ENCODE results near the gene FHL1. TPM values are rescaled to one million over a fixed set of nuclear protein-coding genes. Genes with fewer than 3 reads are reported as not detected.

FHL1 gene
- total RNA-seq, 1 donor from 2014 or later = 248 TPM

- DNase-seq (ENCODE audit: low spot score) = no peak
Observed at GRCh38 chrX:136185401-136186022, 38.2 kb downstream of the FHL1 start.

- no peak for DNase-seq (ENCODE audit: low spot score)
Observed at GRCh38 chrX:136186023-136186413, 38.7 kb downstream of the FHL1 start.

GRCh38 chrX:136189222-136189621 is 41.9 kb downstream of the FHL1 start:
- no peak for DNase-seq (ENCODE audit: low spot score)

GRCh38 chrX:136190038-136190713 is 42.8 kb downstream of the FHL1 start:
- DNase-seq (ENCODE audit: low spot score) = no peak

GRCh38 chrX:136191171-136191570 is 43.8 kb downstream of the FHL1 start:
- DNase-seq (ENCODE audit: low spot score) = no peak

GRCh38 chrX:136192135-136192534 is 44.8 kb downstream of the FHL1 start:
- no peak for DNase-seq (ENCODE audit: low spot score)

- DNase-seq (ENCODE audit: low spot score) = no peak
Observed at GRCh38 chrX:136192839-136193414, 45.6 kb downstream of the FHL1 start.

GRCh38 chrX:136193771-136194170 is 46.4 kb downstream of the FHL1 start:
- no peak for DNase-seq (ENCODE audit: low spot score)

GRCh38 chrX:136194536-136194935 is 47.2 kb downstream of the FHL1 start:
- no peak for DNase-seq (ENCODE audit: low spot score)

- no peak for DNase-seq (ENCODE audit: low spot score)
Observed at GRCh38 chrX:136195247-136195646, 47.9 kb downstream of the FHL1 start.

GRCh38 chrX:136196691-136197155 is 49.4 kb downstream of the FHL1 start:
- DNase-seq (ENCODE audit: low spot score) = no peak

- no peak for DNase-seq (ENCODE audit: low spot score)
Observed at GRCh38 chrX:136198010-136198409, 50.7 kb downstream of the FHL1 start.

- DNase-seq (ENCODE audit: low spot score) = no peak
Observed at GRCh38 chrX:136198678-136199243, 51.4 kb downstream of the FHL1 start.

GRCh38 chrX:136199365-136199764 is 52.0 kb downstream of the FHL1 start:
- DNase-seq (ENCODE audit: low spot score) = no peak

GRCh38 chrX:136200466-136200865 is 53.1 kb downstream of the FHL1 start:
- DNase-seq (ENCODE audit: low spot score) = no peak

GRCh38 chrX:136201601-136202000 is 54.3 kb downstream of the FHL1 start:
- no peak for DNase-seq (ENCODE audit: low spot score)

- DNase-seq (ENCODE audit: low spot score) = no peak
Observed at GRCh38 chrX:136202889-136203288, 55.6 kb downstream of the FHL1 start.

GRCh38 chrX:136203438-136203837 is 56.1 kb downstream of the FHL1 start:
- no peak for DNase-seq (ENCODE audit: low spot score)

GRCh38 chrX:136203951-136204350 is 56.6 kb downstream of the FHL1 start:
- no peak for DNase-seq (ENCODE audit: low spot score)

GRCh38 chrX:136204571-136204970 is 57.2 kb downstream of the FHL1 start:
- DNase-seq (ENCODE audit: low spot score) = no peak

- DNase-seq (ENCODE audit: low spot score) = no peak
Observed at GRCh38 chrX:136205882-136206380, 58.6 kb downstream of the FHL1 start.

- no peak for DNase-seq (ENCODE audit: low spot score)
Observed at GRCh38 chrX:136206916-136207315, 59.6 kb downstream of the FHL1 start.

- DNase-seq (ENCODE audit: low spot score) = no peak
Observed at GRCh38 chrX:136207546-136207945, 60.2 kb downstream of the FHL1 start.

All from ureter (tissue), 1 donor.